Transverse colon (tissue), 3 donors: ENCODE results near the gene TMEM52.

Experiments
- POLR2A ChIP-seq: fragments of 450-650 bp; IDR thresholded peaks from one replicate; pipeline ENCODE4 v1.6.1; 2016; ENCODE audit warnings: antibody characterized with exemption, mild to moderate bottlenecking, moderate library complexity
- TF ChIP-seq, protein P1 (sequence below), 5 experiments: fragments of 200-600 bp in 3 of 5; fragments of 450-650 bp in 2 of 5; sonication (generic) in 3 of 5; IDR thresholded peaks; 1 replicate in 2 of 5; 2 replicates in 3 of 5; pipeline ENCODE4 v1.5.1; 2016 to 2017; ENCODE audit warnings: antibody characterized with exemption in 5 of 5, inconsistent platforms in 3 of 5, mild to moderate bottlenecking in 2 of 5, moderate library complexity in 1 of 5

DNA sequence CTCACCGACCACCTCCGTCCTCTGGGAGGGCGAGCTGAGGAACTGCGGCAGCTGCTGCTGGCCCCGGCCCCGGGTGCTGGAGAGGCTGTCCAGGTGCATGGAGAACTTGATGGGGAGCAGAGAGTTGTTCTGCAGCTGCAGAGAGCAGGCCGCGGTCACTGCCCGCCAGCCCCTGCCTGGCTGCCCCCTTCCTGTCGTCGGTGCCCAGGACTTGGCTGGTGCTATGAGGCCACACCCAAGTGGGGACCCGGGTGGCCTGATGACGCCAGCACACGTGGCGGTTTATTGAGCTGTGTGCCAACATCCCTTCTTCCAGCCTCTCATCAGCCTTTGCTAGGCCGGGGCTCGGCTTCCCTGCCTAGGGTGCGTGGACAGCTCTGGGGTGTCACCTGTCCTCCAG is 5.3 kb upstream of the TMEM52 start:
- no peak for TF ChIP-seq POLR2A
- TF ChIP-seq, protein P1, sequence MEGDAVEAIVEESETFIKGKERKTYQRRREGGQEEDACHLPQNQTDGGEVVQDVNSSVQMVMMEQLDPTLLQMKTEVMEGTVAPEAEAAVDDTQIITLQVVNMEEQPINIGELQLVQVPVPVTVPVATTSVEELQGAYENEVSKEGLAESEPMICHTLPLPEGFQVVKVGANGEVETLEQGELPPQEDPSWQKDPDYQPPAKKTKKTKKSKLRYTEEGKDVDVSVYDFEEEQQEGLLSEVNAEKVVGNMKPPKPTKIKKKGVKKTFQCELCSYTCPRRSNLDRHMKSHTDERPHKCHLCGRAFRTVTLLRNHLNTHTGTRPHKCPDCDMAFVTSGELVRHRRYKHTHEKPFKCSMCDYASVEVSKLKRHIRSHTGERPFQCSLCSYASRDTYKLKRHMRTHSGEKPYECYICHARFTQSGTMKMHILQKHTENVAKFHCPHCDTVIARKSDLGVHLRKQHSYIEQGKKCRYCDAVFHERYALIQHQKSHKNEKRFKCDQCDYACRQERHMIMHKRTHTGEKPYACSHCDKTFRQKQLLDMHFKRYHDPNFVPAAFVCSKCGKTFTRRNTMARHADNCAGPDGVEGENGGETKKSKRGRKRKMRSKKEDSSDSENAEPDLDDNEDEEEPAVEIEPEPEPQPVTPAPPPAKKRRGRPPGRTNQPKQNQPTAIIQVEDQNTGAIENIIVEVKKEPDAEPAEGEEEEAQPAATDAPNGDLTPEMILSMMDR (IDR thresholded peaks at IDR 0.05) = no peak
